ENCODE data around the gene KRTAP10-1.
"Not testable (repeated sequence)": the region's sequence is repeated elsewhere in the genome, so short reads cannot be mapped to it uniquely, and the experiment has no call there.

Gene KRTAP10-1

GRCh38 chr21:44569861-44570517, 30.0 kb upstream of the KRTAP10-1 start:
- DNase-seq: no peak

GRCh38 chr21:44568667-44569556, 28.9 kb upstream of the KRTAP10-1 start:
- no peak for DNase-seq

DNA sequence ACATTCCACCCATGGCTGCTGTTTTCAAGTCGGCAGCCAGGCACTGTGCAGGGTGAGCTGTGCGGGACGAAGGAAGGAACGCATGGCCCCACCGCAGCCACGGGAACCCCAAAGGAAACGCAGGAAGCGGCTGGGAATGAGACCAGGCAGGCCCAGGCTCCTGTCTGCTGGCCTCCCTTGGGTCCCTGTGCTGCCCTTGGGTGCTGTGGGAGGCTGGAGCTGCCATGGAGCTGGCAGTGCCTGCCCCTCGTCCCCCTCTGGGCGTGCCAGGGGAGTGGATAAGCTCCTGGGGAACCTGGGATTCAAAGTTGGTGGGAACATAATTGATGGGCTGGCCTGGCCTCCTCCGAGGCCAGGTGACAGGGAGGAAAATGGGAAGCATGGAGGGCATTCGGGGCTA, 28.3 kb upstream of the KRTAP10-1 start:
- no peak for DNase-seq

GRCh38 chr21:44567481-44568171, 27.6 kb upstream of the KRTAP10-1 start:
- no peak for DNase-seq

GRCh38 chr21:44566403-44566802, 26.4 kb upstream of the KRTAP10-1 start:
- DNase-seq: no peak

- DNase-seq: no peak
These were observed 25.0 kb upstream of the KRTAP10-1 start for GRCh38 chr21:44564886-44565598.

GRCh38 chr21:44564099-44564498, 24.1 kb upstream of the KRTAP10-1 start:
- DNase-seq: no peak

- DNase-seq: no peak
These were observed 18.7 kb upstream of the KRTAP10-1 start, which contains the start of gene KRTAP10-3 for GRCh38 chr21:44558695-44559094. Gene KRTAP10-3, minus strand, starts transcription at chr21:44558795. Its CDS starts 80 bp downstream, at chr21:44558715.

GRCh38 chr21:44558329-44558675, 18.3 kb upstream of the KRTAP10-1 start:
- not testable (repeated sequence) for DNase-seq

DNA sequence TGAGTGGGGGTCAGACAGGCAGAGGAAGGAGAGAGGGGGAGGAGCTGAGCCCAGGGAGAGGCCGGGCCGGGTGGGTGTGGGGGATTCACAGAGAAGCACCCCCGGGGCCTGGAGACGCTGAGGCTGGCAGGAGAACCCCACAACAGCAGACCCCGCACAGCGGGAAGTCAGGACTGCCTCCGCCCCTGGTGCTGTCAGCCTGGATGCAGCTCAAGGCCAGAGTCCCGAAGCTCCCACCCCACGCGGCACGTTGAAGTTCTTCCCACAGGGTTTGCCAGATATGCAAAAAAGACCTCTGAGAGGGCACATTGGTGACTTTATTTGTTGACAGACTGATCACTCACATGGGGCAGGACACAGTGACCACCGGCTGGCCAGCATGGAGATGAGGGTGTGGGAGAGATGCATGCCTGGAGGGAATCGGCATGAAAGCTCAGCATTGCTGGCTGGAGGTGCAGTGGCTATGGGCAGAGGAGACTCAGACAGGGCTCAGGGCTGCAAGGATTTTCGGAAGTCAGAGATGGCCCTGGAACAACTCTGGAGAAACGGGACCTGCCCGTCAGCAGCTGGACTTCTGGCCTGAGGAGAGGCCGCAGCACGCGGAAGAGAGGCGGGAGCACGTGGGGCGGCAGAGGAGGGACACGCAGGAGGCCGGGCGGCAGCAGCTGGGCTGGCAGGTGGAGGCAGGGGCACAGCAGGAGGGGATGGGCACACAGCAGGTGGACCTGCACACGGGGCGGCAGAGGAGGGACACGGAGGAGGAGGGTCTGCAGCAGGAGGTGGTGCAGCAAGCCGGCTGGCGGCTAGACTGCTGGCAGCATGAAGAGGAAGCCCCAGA, 17.7 kb upstream of the KRTAP10-1 start:
- no peak for DNase-seq

DNA sequence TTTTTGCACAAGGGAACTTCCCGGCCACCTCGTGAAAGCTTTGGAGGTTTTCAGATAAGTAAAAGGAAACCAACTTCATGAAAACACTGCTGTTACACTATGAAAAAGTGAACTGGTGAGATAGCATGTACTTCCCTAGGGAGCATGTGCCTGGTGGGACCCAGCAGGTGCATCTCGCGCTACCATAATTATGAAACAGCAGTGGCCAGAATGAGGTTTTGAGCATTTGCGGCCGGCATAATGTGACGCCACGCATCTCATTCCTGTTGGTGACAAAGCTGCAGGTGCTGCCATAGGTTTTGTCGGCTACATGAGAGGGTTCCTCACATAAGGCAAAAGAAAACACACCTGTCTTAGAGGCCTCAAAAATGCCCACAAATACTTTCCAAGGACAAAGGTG, 16.9 kb upstream of the KRTAP10-1 start:
- no peak for DNase-seq

DNA sequence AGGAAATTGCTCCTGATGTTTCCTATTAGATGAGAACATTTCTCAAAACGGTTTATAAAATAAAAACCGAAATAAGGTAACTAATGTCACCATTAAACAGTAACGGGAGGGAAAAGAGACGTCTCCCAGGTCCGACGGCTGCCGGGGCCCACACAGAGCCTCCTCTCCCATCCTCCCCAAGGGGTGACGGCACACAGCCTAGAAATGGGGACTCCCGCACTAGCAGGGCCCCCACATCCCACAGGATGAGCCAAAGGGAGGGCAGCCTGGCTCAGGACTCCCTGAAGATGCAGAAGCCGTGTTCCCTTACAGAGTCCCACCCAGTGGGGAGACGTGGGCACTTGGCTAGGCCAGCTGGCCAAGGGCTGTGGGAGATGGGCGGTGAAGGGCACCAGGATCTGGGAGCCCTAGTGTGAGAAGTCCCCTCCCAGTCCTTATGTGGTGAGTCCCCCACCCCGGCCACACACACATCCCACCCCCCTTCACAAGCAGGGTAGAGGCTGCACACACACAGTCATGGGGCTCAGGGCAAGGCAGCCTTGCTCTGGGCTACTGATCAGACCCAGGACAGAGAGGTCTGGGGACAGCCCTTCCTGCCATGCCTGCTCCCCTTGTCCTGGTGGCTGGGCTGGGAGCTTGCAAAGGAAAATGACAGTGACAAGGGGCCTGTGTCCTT, 15.3 kb upstream of the KRTAP10-1 start:
- no peak for DNase-seq

DNA sequence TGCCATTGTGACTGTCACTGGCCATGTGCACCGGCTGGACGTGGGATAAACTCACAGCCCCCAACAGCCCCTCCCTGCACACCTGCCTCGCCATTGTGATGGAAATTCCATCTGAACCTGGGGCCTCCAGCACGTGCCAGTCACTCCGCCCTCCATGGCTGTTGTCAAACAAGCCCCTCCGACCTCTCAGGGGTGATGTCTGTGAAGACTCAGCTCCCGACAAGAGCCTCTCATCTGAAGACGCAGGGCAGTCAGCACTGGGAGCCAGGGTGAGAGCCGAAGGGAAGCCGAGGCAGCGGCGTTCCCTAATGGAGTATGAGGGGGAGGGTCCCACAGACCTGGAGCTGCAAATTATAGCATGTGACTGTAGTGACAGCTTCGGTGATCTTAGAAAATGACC, 12.7 kb upstream of the KRTAP10-1 start:
- DNase-seq: no peak

- DNase-seq: no peak
These were observed 12.1 kb upstream of the KRTAP10-1 start for GRCh38 chr21:44552136-44552535.

DNA sequence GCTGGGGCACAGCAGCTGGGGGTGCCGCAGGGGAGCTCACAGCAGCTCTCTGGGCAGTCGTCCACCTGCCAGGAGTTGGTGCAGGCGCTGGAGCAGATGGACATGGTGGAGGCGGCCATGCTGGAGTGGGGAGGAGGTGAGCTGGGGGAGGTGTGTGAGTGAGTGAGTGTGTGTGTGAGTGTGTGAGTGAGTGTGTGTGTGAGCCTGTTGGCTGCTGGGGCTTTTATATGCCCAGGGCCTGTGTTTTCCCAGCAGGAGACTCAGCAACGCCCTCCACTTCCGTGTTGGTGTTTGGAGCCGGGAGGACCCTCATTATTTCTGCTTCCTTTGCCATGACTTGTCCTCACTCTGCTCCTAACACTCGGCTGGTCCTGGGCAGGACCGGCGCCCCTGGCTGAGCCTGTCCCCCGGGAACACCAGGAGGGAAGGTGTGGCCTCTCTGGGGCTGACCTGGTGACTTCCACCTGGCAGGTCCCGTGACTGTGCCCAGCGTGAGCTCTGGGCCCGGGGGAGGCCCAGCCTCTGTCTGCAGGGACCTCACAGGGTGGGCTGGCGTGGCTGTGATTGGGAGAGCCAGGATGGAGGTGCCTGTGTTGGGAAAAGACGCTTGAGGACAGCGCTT, 11.5 kb upstream of the KRTAP10-1 start, which contains the start of gene KRTAP10-2:
Gene KRTAP10-2, minus strand, starts transcription at position 166 of the 622 bp plus-strand sequence. Its CDS starts 47 bp downstream, at position 119.
- DNase-seq: no peak

GRCh38 chr21:44550807-44551206, 10.8 kb upstream of the KRTAP10-1 start:
- no peak for DNase-seq

DNA sequence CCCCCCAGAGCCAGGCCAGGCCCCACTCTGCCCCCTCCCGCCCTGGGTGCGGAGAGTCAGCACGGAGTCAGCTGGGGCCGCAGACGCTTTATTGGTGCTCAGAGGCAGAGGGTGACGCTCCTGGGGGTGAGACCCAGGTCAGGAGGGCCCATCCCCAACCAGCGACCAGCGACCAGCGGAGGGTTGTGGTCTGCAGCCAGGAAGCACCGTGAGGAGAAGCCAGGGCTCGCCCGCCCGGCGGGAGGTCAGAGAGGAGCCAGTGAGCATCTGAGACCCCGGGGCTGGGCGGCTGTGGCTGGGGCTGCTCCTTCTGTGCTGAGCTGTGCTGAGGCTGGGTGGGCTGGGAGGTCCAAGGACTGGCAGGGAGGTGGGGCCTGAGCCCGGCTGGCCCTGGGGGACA, 10.3 kb upstream of the KRTAP10-1 start:
- DNase-seq: not testable (repeated sequence)

- no peak for DNase-seq
These were observed 9.7 kb upstream of the KRTAP10-1 start for GRCh38 chr21:44549525-44550211.

DNA sequence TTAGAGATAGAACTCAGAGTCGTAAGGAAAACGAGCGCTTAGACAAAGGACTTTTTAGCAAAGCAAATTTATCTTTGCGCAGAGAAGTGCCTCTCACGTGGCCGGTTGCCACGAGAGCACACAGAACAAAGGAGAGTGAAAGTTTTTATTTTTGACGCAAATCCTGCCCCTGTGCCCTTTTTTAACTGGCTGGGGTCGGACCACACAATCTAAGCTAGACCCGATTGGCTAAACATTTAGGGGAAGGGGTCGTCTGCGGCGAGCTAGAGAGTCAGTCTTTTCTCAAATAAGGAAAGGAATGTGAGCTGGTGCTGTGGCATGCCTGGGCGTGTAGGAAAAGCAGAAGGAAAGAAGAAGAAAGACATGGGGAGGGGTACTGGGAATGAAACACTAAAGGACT, 8.9 kb upstream of the KRTAP10-1 start:
- DNase-seq: no peak

- DNase-seq: no peak
These were observed 8.4 kb upstream of the KRTAP10-1 start for GRCh38 chr21:44548381-44548780.

All from GOT3 (cell line).